HepG2 (cell line): ENCODE results near the gene IL4I1. TPM values are rescaled to one million over a fixed set of nuclear protein-coding genes. Genes with fewer than 3 reads are reported as not detected.

ENCODE experiments used
- RXRB ChIP-seq: IDR thresholded peaks from 2 replicates; pipeline ENCODE4 v1.6.1; 2016; ENCODE audit warnings: borderline replicate concordance, missing genetic modification reagents, missing compliant biosample characterization
- ZNF256 ChIP-seq: sonication (generic); formaldehyde crosslinking; conservative IDR thresholded peaks from 2 replicates; pipeline ENCODE4 v1.4.0; 2020; ENCODE audit warnings: missing genetic modification reagents
- polyA plus RNA-seq, 8 experiments: library from polyadenylated mRNA; depleted of rRNA in 3 of 8; stranded (reverse) in 7 of 8; unstranded in 1 of 8; fragments of >200 nt; fragmentation: Illumina TruSeq in 4 of 8; extraction: Trizol in 4 of 8; gene quantifications; 2 replicates each; pipeline versions ENCODE4 v1.2.1 to v1.2.3, GENCODE V29; 2011 to 2016; ENCODE audit warnings: low read depth in 4 of 8, missing spikeins in 1 of 8, mixed read lengths in 1 of 8; ENCODE audit not compliant: insufficient read depth in 1 of 8
- total RNA-seq, 5 experiments: library from RNA; depleted of rRNA; stranded (reverse); fragments of >200 nt; fragmentation: Illumina TruSeq; extraction: Trizol; gene quantifications; 2 replicates each; pipeline ENCODE4 v1.2.3, GENCODE V29; 2016; ENCODE audit warnings: low read depth in 1 of 5
- TF ChIP-seq, protein P1 (sequence below): sonication (generic); formaldehyde crosslinking; IDR thresholded peaks from one replicate; pipeline ENCODE4 v1.5.1; 2020; ENCODE audit warnings: mild to moderate bottlenecking, missing genetic modification reagents; ENCODE audit errors: not compliant biosample characterization

Gene IL4I1
- total and polyA plus RNA-seq, 2 of the 13 experiments (the other 11 are each of a cell fraction or from before 2014, with no cell fraction given): not detected

DNA sequence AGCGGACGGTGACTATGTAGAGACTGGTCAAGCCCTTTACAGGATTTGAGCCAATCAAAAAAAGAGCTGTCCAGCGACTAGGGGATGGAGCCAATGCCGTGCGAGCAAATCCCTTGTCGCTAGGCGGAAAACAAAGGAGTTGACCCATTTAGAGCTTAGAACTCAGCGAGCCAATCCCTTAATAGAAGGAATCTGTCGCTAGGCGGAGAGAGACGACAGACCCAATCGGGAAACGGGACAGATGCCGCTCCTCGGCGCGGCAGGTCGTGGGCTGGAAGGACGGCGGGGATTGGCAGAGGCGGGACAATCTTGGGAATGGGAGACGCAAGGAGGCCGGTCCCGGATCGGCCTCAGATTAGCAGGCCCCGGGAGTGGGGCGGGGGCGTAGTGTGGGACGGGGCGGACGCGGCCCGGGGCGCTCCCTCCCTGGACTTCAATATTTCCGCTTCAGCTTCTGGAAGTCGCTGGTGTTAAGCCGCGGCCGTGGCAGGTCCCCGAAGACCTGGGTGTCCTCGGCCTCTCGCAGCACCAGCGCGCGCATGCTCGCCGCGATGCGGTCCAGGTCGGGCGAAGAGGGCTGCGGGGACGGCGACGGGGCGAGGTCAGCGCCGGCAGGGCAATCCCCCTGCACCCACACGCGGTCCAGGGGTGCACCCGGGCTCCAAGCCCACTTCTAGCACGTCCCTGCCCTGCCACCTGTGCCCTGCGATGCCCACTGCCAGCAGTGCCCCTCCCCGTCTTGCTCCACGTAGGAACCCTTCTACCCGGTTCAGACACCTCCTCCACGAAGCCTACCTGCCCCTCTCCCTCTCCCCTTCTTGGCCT lies 27.0 kb downstream of the IL4I1 start (continued):
- TF ChIP-seq, protein P1, sequence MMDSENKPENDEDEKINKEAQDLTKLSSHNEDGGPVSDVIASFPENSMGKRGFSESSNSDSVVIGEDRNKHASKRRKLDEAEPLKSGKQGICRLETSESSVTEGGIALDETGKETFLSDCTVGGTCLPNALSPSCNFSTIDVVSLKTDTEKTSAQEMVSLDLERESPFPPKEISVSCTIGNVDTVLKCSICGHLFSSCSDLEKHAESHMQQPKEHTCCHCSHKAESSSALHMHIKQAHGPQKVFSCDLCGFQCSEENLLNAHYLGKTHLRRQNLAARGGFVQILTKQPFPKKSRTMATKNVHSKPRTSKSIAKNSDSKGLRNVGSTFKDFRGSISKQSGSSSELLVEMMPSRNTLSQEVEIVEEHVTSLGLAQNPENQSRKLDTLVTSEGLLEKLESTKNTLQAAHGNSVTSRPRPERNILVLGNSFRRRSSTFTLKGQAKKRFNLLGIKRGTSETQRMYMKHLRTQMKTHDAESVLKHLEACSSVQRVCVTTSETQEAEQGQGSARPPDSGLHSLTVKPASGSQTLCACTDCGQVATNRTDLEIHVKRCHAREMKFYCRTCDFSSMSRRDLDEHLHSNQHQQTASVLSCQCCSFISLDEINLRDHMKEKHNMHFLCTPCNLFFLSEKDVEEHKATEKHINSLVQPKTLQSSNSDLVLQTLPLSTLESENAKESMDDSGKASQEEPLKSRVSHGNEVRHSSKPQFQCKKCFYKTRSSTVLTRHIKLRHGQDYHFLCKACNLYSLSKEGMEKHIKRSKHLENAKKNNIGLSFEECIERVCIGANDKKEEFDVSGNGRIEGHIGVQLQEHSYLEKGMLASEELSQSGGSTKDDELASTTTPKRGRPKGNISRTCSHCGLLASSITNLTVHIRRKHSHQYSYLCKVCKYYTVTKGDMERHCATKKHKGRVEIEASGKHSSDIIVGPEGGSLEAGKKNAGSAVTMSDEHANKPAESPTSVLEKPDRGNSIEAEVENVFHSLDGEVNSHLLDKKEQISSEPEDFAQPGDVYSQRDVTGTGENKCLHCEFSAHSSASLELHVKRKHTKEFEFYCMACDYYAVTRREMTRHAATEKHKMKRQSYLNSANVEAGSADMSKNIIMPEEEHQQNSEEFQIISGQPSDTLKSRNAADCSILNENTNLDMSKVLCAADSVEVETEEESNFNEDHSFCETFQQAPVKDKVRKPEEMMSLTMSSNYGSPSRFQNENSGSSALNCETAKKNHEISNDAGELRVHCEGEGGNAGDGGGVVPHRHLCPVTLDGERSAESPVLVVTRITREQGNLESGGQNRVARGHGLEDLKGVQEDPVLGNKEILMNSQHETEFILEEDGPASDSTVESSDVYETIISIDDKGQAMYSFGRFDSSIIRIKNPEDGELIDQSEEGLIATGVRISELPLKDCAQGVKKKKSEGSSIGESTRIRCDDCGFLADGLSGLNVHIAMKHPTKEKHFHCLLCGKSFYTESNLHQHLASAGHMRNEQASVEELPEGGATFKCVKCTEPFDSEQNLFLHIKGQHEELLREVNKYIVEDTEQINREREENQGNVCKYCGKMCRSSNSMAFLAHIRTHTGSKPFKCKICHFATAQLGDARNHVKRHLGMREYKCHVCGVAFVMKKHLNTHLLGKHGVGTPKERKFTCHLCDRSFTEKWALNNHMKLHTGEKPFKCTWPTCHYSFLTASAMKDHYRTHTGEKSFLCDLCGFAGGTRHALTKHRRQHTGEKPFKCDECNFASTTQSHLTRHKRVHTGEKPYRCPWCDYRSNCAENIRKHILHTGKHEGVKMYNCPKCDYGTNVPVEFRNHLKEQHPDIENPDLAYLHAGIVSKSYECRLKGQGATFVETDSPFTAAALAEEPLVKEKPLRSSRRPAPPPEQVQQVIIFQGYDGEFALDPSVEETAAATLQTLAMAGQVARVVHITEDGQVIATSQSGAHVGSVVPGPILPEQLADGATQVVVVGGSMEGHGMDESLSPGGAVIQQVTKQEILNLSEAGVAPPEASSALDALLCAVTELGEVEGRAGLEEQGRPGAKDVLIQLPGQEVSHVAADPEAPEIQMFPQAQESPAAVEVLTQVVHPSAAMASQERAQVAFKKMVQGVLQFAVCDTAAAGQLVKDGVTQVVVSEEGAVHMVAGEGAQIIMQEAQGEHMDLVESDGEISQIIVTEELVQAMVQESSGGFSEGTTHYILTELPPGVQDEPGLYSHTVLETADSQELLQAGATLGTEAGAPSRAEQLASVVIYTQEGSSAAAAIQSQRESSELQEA (CRISPR knock-in tag): no peak
- peak; percentile 43; the same call in 1 of the 2 replicates for TF ChIP-seq RXRB (CRISPR knock-in tag)
- TF ChIP-seq ZNF256 (CRISPR knock-in tag): no peak
